Stimulated activated CD4-positive, alpha-beta T cell treated with anti-CD3 and anti-CD28 coated beads, Interleukin-4, amount 100 ng/mL, for 48 hours (primary cell): Measurements from ENCODE around the gene ANKFN1.
A peak's percentile ranks its signal among the peaks of the same experiment; 100 is the strongest.

Experiments used
- DNase-seq, 2 donors: peaks; one replicate each; pipeline ENCODE4 v3.0.0-alpha.2; 2020; ENCODE audit warnings: low read depth in 2 of 2

Gene ANKFN1

GRCh38 chr17:56290802-56291118 is 137.5 kb downstream of the ANKFN1 start:
- DNase-seq = no peak

- no peak for DNase-seq
These were observed 138.0 kb downstream of the ANKFN1 start for GRCh38 chr17:56291226-56291805.

- DNase-seq = no peak
These were observed 138.7 kb downstream of the ANKFN1 start for GRCh38 chr17:56292010-56292409.

- DNase-seq = no peak
These were observed 139.3 kb downstream of the ANKFN1 start for GRCh38 chr17:56292578-56292977.

GRCh38 chr17:56297184-56297583 is 143.9 kb downstream of the ANKFN1 start:
- DNase-seq = peak in 1 of 2 donors; percentile 1

- DNase-seq = no peak
These were observed 145.6 kb downstream of the ANKFN1 start for GRCh38 chr17:56298846-56299245.

GRCh38 chr17:56300144-56300543 is 146.9 kb downstream of the ANKFN1 start:
- no peak for DNase-seq

- DNase-seq = no peak
These were observed 151.7 kb downstream of the ANKFN1 start for GRCh38 chr17:56305007-56305406.

- no peak for DNase-seq
These were observed 156.6 kb downstream of the ANKFN1 start for GRCh38 chr17:56309897-56310296.

GRCh38 chr17:56310782-56311181 is 157.5 kb downstream of the ANKFN1 start:
- no peak for DNase-seq

- DNase-seq = no peak
These were observed 159.9 kb downstream of the ANKFN1 start for GRCh38 chr17:56313201-56313600.

GRCh38 chr17:56314026-56314425 is 160.8 kb downstream of the ANKFN1 start:
- no peak for DNase-seq

- no peak for DNase-seq
These were observed 161.8 kb downstream of the ANKFN1 start for GRCh38 chr17:56314984-56315602.

GRCh38 chr17:56316604-56317003 is 163.3 kb downstream of the ANKFN1 start:
- no peak for DNase-seq

GRCh38 chr17:56317351-56318208 is 164.3 kb downstream of the ANKFN1 start:
- no peak for DNase-seq

GRCh38 chr17:56319531-56319930 is 166.3 kb downstream of the ANKFN1 start:
- no peak for DNase-seq

- DNase-seq = no peak
These were observed 167.2 kb downstream of the ANKFN1 start for GRCh38 chr17:56320443-56320842.

GRCh38 chr17:56322991-56323390 is 169.7 kb downstream of the ANKFN1 start:
- DNase-seq = no peak

- DNase-seq = no peak
These were observed 171.4 kb downstream of the ANKFN1 start for GRCh38 chr17:56324676-56325075.

GRCh38 chr17:56325313-56326000 is 172.2 kb downstream of the ANKFN1 start:
- DNase-seq = no peak

- DNase-seq = no peak
These were observed 172.7 kb downstream of the ANKFN1 start for GRCh38 chr17:56326001-56326359.

GRCh38 chr17:56347639-56348038 is 194.4 kb downstream of the ANKFN1 start:
- no peak for DNase-seq

- DNase-seq = no peak
These were observed 197.3 kb downstream of the ANKFN1 start for GRCh38 chr17:56350592-56350991.
